Thyroid gland (tissue), 4 donors: ENCODE data around the gene GALNT17. TPM values are rescaled to one million over a fixed set of nuclear protein-coding genes. Genes with fewer than 3 reads are reported as not detected.

Experiments used
- DNase-seq, 2 donors: peaks; one replicate each; pipeline ENCODE4 v3.0.0-alpha.2; 2019
- H3K27ac ChIP-seq, 3 donors: fragments of 200-600 bp; sonication (generic); 1 replicate in 2 of 3; 2 replicates in 1 of 3; pipeline ENCODE4 v1.5.1; 2016 to 2019; ENCODE audit warnings: mild to moderate bottlenecking in 1 of 3, moderate library complexity in 1 of 3
- H3K27me3 ChIP-seq: fragments of 200-600 bp; sonication (generic); one replicate; pipeline ENCODE4 v1.5.1; 2019
- H3K36me3 ChIP-seq, 2 donors: fragments of 200-600 bp; sonication (generic); one replicate each; pipeline ENCODE4 v1.5.1; 2016 to 2019
- H3K4me1 ChIP-seq, 2 donors: fragments of 200-600 bp; sonication (generic); one replicate each; pipeline ENCODE4 v1.5.1; 2017 to 2019
- H3K4me3 ChIP-seq, 3 donors: fragments of 200-600 bp; sonication (generic); replicated peaks in 1 of 3; 1 replicate in 2 of 3; 2 replicates in 1 of 3; pipeline ENCODE4 v1.5.1; 2016; ENCODE audit warnings: mild to moderate bottlenecking in 1 of 3
- H3K9me3 ChIP-seq: fragments of 200-600 bp; sonication (generic); one replicate; pipeline ENCODE4 v1.5.1; 2017
- CTCF ChIP-seq, 6 experiments: fragments of 200-600 bp in 3 of 6; fragments of 450-650 bp in 3 of 6; sonication (generic) in 3 of 6; IDR thresholded peaks; one replicate each; pipeline ENCODE4 v1.5.1; 2016 to 2019; ENCODE audit warnings: antibody characterized with exemption in 6 of 6, mild to moderate bottlenecking in 2 of 6, inconsistent platforms in 1 of 6, moderate library complexity in 1 of 6
- POLR2A ChIP-seq, 2 donors: fragments of 450-650 bp; IDR thresholded peaks; one replicate each; pipeline ENCODE4 v1.6.1; 2017; ENCODE audit warnings: antibody characterized with exemption in 2 of 2, mild to moderate bottlenecking in 2 of 2, moderate library complexity in 1 of 2
- WGBS, 2 donors: methylation state at CpG; one replicate each; pipeline ENCODE4 v1.1.5; 2017; 5-methylcytosine and 5-hydroxymethylcytosine counted together
- intact Hi-C: fragments of 100-400 bp; cut with DNase I; formaldehyde crosslinking; loops from one replicate; pipeline ENCODE4 v1.15.1; 2023
- total RNA-seq, 4 donors: library from RNA; depleted of rRNA; stranded (reverse); fragments of >200 nt; gene quantifications; one replicate each; pipeline ENCODE4 v1.2.3, GENCODE V29; 2016

Gene GALNT17
- total RNA-seq, 4 donors from 2014 or later, result 5.8 to 63.8 (median 37.1) TPM

- H3K4me3 ChIP-seq, result no peak overlapping the region
- no peaks in the 10 kb centered on the region for H3K4me1 ChIP-seq
- H3K27me3 ChIP-seq, result no peaks in the 10 kb centered on the region
- H3K9me3 ChIP-seq, result no peaks in the 10 kb centered on the region
- intact Hi-C loops, result no loop called here
- 60 to 89% methylated on average over 9 of the region's 9 CpGs for WGBS, 2 donors
- no peak for TF ChIP-seq POLR2A (IDR thresholded peaks at IDR 0.05)
- TF ChIP-seq CTCF (IDR thresholded peaks at IDR 0.05), result no peak
- no peaks in the 10 kb centered on the region for H3K36me3 ChIP-seq
- DNase-seq, result no peak
- H3K27ac ChIP-seq, result no peak overlapping the region
These were observed 326.1 kb downstream of the GALNT17 start for GRCh38 chr7:71457846-71458590.

- no peak overlapping the region for H3K4me3 ChIP-seq
- DNase-seq, result no peak
- H3K9me3 ChIP-seq, result no peaks in the 10 kb centered on the region
- H3K27me3 ChIP-seq, result no peaks in the 10 kb centered on the region
- no peaks in the 10 kb centered on the region for H3K4me1 ChIP-seq
- no peak overlapping the region for H3K27ac ChIP-seq
- TF ChIP-seq CTCF (IDR thresholded peaks at IDR 0.05) (no peak), POLR2A (IDR thresholded peaks at IDR 0.05) (no peak)
- intact Hi-C loops, result no loop called here
- no peaks in the 10 kb centered on the region for H3K36me3 ChIP-seq
These were observed 327.2 kb downstream of the GALNT17 start for GRCh38 chr7:71459132-71459531.

- H3K4me1 ChIP-seq, result no peaks in the 10 kb centered on the region
- no peaks in the 10 kb centered on the region for H3K9me3 ChIP-seq
- no peaks in the 10 kb centered on the region for H3K27me3 ChIP-seq
- DNase-seq, result no peak
- WGBS, 2 donors, result 88 to 90% methylated on average over 9 of the region's 9 CpGs
- H3K4me3 ChIP-seq, result no peak overlapping the region
- no peak overlapping the region for H3K27ac ChIP-seq
- TF ChIP-seq CTCF (IDR thresholded peaks at IDR 0.05) (no peak), POLR2A (IDR thresholded peaks at IDR 0.05) (no peak)
- H3K36me3 ChIP-seq, result no peaks in the 10 kb centered on the region
- intact Hi-C loops, result no loop called here
These were observed 329.6 kb downstream of the GALNT17 start for GRCh38 chr7:71461572-71461971.

GRCh38 chr7:71465741-71466189, 333.8 kb downstream of the GALNT17 start:
- no peak for DNase-seq
- no peaks in the 10 kb centered on the region for H3K4me1 ChIP-seq
- no peaks in the 10 kb centered on the region for H3K27me3 ChIP-seq
- TF ChIP-seq CTCF (IDR thresholded peaks at IDR 0.05) (no peak), POLR2A (IDR thresholded peaks at IDR 0.05) (no peak)
- H3K9me3 ChIP-seq, result no peaks in the 10 kb centered on the region
- H3K4me3 ChIP-seq, result no peak overlapping the region
- whole genome bisulfite sequencing, 2 donors, result 64 to 75% methylated on average over 6 of the region's 6 CpGs
- H3K36me3 ChIP-seq, result no peaks in the 10 kb centered on the region
- intact Hi-C loops, result no loop called here
- no peak overlapping the region for H3K27ac ChIP-seq

GRCh38 chr7:71466448-71467145, 334.7 kb downstream of the GALNT17 start:
- Histone ChIP-seq H3K4me1 (no peaks in the 10 kb centered on the region), H3K27ac (no peak overlapping the region), H3K27me3 (no peaks in the 10 kb centered on the region), H3K4me3 (no peak overlapping the region), H3K9me3 (no peaks in the 10 kb centered on the region), H3K36me3 (no peaks in the 10 kb centered on the region)
- 82 to 89% methylated on average over 5 of the region's 5 CpGs for WGBS, 2 donors
- DNase-seq, result no peak
- TF ChIP-seq POLR2A (IDR thresholded peaks at IDR 0.05) (no peak), CTCF (IDR thresholded peaks at IDR 0.05) (no peak)
- intact Hi-C loops, result no loop called here
